HG03280 (cell line): ENCODE results near the gene SAYSD1.

Source experiments
- ATAC-seq: cut with Tn5 transposase; IDR thresholded peaks from one replicate; pipeline ENCODE4 v1.9.1; 2021; ENCODE audit warnings: mild to moderate bottlenecking, moderate library complexity; ENCODE audit not compliant: unreplicated experiment

SAYSD1 gene

DNA sequence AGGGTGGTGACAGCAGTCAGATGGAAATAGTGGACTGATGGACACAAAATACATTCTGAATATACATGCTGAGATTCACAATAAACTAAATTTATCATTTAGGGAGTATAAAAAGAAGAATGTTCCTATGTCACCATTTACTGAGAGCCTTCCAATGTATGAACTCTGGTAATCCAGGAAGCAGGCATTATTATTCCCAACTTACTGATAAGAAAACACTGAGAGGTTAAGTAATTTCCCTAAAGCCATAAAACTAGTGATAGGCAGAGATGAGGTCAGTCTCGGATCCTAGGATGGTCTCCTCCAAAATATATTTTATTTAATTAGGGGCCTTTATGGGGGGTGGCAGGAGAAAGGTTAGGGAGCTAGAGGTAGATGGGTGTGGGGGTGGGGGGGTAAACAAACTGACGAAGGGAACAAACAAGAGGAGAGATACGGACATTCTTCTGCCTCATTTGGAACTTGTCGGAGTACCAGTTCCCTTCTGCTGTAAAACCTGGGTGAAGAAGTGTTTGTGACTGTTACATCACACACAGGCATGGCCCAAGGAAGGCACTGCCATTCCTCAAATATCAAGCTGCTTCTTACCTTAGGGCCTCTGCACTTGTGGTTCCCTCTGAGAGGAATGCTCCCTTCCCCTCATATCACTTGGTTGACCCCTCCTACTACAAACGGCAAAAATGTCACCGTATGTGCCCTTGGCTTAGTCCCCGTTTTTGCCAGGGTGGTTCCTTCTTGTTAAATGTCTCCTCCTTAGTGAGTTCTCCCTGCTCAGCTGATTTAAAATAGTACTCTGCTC lies 6.7 kb downstream of the SAYSD1 start:
- no peak for ATAC-seq

DNA sequence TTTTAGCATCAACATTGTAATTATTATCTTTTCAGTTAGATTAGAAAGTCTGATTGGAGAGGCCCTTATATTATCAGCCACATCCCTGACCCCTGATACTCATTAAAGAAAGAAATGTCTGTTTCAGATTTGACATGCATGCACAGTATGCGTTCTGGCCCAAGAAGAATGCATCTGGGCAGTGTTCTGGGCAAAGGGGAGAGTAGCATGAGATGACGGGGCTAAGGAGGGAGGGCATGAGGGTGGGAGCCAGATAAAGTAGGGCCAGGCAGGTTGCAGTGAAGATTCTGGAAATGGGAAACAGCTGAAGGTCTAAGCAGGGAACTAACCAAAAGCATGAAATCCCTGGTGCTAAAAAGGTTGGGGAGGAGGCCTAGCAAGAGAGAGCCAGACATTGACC lies 7.3 kb downstream of the SAYSD1 start:
- no peak for ATAC-seq

GRCh38 chr6:39107034-39107433 lies 8.0 kb downstream of the SAYSD1 start:
- ATAC-seq: no peak

GRCh38 chr6:39104528-39104927 lies 10.5 kb downstream of the SAYSD1 start:
- ATAC-seq: no peak

GRCh38 chr6:39102821-39103136 lies 12.2 kb downstream of the SAYSD1 start:
- ATAC-seq: no peak

DNA sequence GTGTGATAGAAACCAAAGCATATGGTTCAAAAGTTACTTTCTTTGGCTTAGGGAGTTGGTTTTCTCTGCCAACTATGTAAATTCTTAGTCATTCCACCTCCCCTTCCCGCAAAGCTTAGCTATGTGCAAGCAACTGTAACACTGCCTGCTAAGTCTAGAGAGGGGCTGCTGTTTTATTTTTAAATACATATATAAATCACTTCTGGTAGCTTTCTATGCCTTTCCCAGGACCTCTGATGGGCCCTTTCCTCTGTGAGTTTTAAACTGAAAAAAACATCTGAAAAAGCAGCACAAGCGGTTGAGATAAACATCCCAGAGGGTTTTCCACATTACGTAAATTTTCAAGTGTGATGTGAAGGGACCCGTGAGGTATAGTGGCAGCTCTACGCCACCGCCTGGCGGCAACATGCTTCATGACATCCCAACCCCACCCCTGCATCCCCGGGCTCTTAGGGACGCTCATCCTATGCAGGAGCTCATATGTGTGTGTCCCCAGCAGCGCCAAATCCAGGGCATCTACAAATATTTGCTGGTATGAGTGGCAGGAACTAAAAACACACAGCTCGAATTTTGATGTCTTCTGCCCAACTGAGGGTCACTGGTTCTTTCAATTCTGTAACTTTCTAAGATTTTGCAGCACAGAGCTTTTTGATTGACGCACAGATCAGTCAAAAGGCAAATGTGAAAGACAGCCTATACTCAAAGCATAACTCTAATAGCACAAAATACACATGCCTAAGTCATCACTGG lies 12.7 kb downstream of the SAYSD1 start:
- ATAC-seq: no peak

GRCh38 chr6:39100358-39100757 lies 14.6 kb downstream of the SAYSD1 start:
- no peak for ATAC-seq

- ATAC-seq: no peak
Measured at GRCh38 chr6:39095578-39095977, 19.4 kb downstream of the SAYSD1 start.

DNA sequence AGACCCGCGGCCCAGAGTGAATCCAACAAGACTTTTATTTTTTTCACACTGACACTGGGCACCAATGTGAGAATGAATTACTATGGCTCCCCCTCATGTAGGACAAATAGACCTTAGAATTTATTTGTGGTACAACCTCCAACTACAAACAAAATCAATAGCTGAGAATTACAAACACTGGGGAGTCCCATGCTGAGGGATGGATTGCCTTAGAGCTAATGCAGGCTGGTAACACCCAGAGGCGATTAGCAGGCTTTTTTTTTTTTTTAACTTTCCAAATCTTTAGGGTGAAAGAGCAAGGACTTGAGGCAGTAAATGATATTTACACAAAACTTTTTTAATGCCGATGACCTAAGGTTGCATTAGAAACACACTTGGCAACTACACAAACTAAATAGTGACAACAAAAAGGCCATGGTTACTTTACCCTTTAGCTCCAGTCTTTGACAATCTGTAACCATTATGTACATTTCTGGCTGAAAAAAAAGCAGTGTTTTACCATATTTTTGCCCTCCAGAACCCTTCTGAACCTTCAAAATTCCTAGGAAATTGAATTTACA lies 21.8 kb downstream of the SAYSD1 start:
- ATAC-seq: no peak

DNA sequence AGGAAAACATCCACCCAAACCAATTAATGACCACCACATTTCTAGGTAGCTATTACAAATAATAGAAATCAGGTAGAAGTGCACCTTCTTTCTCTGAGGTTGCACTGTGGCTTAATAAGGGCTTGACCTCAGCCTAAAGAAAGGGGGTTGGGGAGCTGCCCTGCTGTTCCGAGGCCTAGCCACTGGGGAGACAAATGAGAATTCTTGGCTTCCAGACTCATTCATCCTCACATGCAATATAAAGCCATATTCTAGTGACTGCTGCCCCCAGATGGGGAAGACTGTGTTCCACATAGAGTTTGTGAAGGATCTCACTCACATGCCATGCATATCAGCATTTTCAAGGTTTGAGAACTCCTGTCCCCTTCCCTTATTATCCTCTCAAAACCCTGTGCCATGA lies 22.9 kb downstream of the SAYSD1 start:
- no peak for ATAC-seq

- no peak for ATAC-seq
Measured at GRCh38 chr6:39091220-39091619, 23.8 kb downstream of the SAYSD1 start.

DNA sequence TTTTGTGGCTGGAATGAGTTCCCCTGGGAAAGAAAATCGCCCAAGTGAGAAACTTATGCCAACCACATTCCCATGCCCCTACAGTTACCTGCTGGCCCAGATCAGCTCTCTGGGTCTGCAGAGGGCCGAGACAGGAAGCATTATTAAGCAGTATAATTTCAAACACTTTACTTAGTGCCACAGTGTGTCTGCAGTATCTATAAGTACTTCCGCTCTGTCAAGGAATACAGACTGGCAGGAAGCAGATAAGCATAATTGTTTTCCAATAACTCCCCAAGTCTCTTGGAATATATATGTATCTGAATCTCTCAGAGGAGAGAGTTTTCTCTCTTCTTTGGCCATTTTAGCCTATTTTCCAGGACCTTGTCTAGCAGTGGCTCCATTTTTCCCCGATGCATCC lies 24.9 kb downstream of the SAYSD1 start:
- ATAC-seq: no peak

GRCh38 chr6:39088331-39088730 lies 26.7 kb downstream of the SAYSD1 start:
- no peak for ATAC-seq

GRCh38 chr6:39087197-39087596 lies 27.8 kb downstream of the SAYSD1 start:
- ATAC-seq: no peak

DNA sequence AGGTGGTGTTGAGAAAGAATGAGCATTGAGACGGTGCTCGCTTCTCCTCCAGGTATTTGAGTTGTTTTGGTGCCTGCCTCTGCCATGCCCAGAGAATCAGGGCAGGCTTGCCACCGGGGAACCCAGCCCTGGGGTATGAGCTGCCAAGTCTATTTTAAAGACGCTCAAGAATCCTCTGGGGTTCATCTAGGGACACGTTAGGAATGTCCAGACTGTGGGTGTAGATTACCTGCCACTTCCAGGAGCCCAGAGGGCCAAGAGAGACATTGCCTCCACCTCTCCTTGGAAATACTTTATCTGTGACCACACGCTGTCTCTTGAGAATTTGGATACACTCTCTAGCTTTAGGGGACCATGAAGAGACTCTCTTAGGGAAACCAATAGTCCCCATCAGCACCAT lies 28.3 kb downstream of the SAYSD1 start:
- ATAC-seq: no peak

DNA sequence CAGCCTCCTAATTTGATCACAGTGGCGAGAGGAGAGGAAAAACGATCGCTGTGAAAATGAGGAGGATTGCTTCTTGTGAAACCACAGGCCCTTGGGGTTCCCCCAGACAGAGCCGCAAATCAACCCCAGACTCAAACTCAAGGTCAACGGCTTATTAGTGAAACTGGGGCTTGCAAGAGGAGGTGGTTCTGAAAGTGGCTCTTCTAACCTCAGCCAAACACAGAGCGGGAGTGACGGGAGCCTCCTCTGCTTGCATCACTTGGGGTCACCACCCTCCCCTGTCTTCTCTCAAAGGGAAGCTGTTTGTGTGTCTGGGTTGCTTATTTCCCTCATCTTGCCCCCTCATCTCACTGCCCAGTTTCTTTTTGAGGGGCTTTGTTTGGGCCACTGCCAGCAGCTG lies 28.7 kb downstream of the SAYSD1 start:
- ATAC-seq: peak; percentile 74

DNA sequence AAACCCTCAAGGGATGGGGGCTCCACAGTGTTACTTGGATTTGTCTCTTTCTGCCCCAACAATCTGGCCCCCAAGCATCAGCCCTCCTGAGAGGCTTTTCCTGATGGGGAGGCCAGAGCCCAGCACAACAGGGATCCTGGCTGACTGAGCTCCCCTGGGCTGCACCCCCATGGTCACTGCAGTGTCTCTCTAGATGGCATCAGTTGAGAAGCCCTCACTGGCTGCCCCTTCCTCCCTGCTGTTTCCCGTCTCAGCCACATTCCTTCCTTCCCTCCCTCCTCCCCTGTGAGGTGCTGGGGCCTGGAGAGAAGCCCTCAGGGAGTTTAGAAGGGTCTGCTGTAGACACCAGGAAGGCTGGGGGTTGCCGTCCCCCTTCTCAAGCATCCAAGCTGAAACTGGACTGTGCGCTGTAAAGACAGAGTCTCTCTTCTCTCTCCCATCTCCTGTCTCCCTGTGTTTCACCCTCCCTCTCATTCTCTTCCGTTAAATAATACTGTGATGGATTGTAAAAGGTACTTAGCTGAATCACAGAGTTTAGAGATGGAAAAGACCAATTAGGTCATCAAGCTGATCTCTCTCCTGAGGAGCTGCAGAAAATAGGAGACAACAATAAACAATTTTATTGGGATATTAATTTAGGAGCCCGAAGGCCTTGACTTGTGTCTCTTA lies 29.7 kb downstream of the SAYSD1 start:
- ATAC-seq: no peak

GRCh38 chr6:39084506-39084905 lies 30.5 kb downstream of the SAYSD1 start:
- no peak for ATAC-seq

- ATAC-seq: no peak
Measured at GRCh38 chr6:39083231-39083634, 31.8 kb downstream of the SAYSD1 start.

DNA sequence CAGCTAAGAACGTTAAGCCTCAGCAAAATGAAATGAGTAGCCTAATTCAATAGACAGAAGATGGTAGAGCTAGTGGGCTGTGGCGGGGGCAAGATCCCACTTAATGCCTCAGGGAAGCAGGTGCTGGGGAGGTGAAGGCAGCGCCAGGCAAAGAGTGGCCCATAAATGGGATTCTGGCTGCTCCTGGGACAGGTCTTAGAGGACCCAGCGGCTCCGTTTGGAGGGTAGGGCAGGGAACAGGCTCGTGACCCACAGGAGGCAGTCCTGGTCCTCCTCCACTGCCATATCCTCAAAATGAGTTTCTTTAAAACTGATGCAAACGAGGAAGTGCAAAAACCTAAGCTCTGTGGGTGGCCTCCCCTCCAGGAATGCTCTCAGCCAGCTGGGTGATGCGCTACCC lies 32.7 kb downstream of the SAYSD1 start:
- ATAC-seq: no peak

- ATAC-seq: no peak
Measured at GRCh38 chr6:39080246-39080875, 34.6 kb downstream of the SAYSD1 start.
